Measurements from ENCODE around the gene NRG4. TPM values are rescaled to one million over a fixed set of nuclear protein-coding genes. Genes with fewer than 3 reads are reported as not detected.

The NRG4 gene
- total RNA-seq, 1 experiment from 2014 or later, result 1.0 TPM

GRCh38 chr15:76038512-76038911 is 26.3 kb upstream of the NRG4 start:
- TF ChIP-seq CTCF (IDR thresholded peaks at IDR 0.05 in 2 of 3, conservative IDR thresholded peaks at IDR 0.05 in 1 of 3; ENCODE audit: borderline replicate concordance in 1 of 3, insufficient read depth in 1 of 3, low read depth in 2 of 3, low read length in 2 of 3), result no peak
- TF ChIP-seq MAX (IDR thresholded peaks at IDR 0.05), result no peak
- no peak for TF ChIP-seq REST (IDR thresholded peaks at IDR 0.05; ENCODE audit: low read depth)
- no peak for TF ChIP-seq RAD21 (IDR thresholded peaks at IDR 0.05; ENCODE audit: low read depth)
- no peak for TF ChIP-seq POLR2A (IDR thresholded peaks at IDR 0.05; ENCODE audit: borderline replicate concordance, extremely low read depth, insufficient read depth, insufficient read length)
- no peak for TF ChIP-seq EZH2 (IDR thresholded peaks at IDR 0.05)
- TF ChIP-seq ZFX (IDR thresholded peaks at IDR 0.05), result no peak
- TF ChIP-seq JUND (IDR thresholded peaks at IDR 0.05), result no peak
- Histone ChIP-seq H3K4me3 (replicated peaks in 1 of 2; ENCODE audit: low read depth in 1 of 2, low read length in 2 of 2) (no peak overlapping the region), H4K20me1 (ENCODE audit: insufficient read depth) (no peaks in the 10 kb centered on the region), H3K36me3 (ENCODE audit: control insufficient read depth in 1 of 2, insufficient read depth in 2 of 2, low read length in 2 of 2) (no peaks in the 10 kb centered on the region), H3K4me1 (ENCODE audit: control insufficient read depth in 1 of 2, insufficient read depth in 2 of 2, low read length in 2 of 2) (no peaks in the 10 kb centered on the region), H3K27ac (ENCODE audit: low read depth, low read length) (no peak overlapping the region), H3K79me2 (ENCODE audit: insufficient read depth, low read length) (no peaks in the 10 kb centered on the region), H3K9me2 (ENCODE audit: insufficient read depth) (no peaks in the 10 kb centered on the region), H2AFZ (ENCODE audit: low read depth, low read length, poor library complexity, severe bottlenecking) (no peak overlapping the region), H3K27me3 (ENCODE audit: insufficient read depth, low read length) (no peaks in the 10 kb centered on the region), H3K9ac (ENCODE audit: low read length) (no peak overlapping the region), H3K9me3 (ENCODE audit: control insufficient read depth in 1 of 2, insufficient read depth in 1 of 2, low read depth in 1 of 2, low read length in 2 of 2) (no peaks in the 10 kb centered on the region), H3K4me2 (ENCODE audit: low read length) (no peak overlapping the region)
- ChIA-PET POLR2A (no interaction called here), RAD21 (ENCODE audit: low non-redundant PET in 1 of 2, low total read pairs in 2 of 2, uncharacterized antibody in 2 of 2, unreplicated experiment in 2 of 2) (no interaction called here), CTCF (no interaction called here)
- no TSS peak for BruUV-seq (replicated peaks)
- no peak for DNase-seq (ENCODE audit: low read depth, low spot score)
- intact Hi-C loops (cut with micrococcal nuclease), result no loop called here
- no peak for ATAC-seq

All from HCT116 (cell line).